HEK293 (cell line): ENCODE results near the gene GLTPD2.

ENCODE experiments used
- CTCF ChIA-PET: fragments of 350-600 bp; formaldehyde crosslinking; extraction: SDS; loops from one replicate; lab custom pipeline; 2021; ENCODE audit warnings: antibody characterized with exemption; lab: Yijun Ruan, JAX
- POLR2A ChIA-PET: fragments of 300-600 bp; formaldehyde crosslinking; extraction: SDS; loops from one replicate; lab custom pipeline; 2020; ENCODE audit warnings: antibody characterized with exemption, inconsistent platforms; lab: Yijun Ruan, JAX
- H3K27ac ChIP-seq: fragments of 200-500 bp; sonication (Bioruptor generic); 2 replicates; pipeline ENCODE4 v1.5.1; 2014; ENCODE audit warnings: low read depth, low read length, control low read depth, inconsistent platforms; ENCODE audit errors: extremely low read depth
- H3K36me3 ChIP-seq, 2 experiments: fragments of 200-500 bp in 1 of 2; sonication (Bioruptor generic) in 1 of 2; 1 replicate in 1 of 2; 2 replicates in 1 of 2; pipeline ENCODE4 v1.5.1; 2014 to 2017; ENCODE audit warnings: inconsistent platforms in 2 of 2, low read length in 2 of 2; ENCODE audit not compliant: control insufficient read depth in 2 of 2, insufficient read depth in 1 of 2
- H3K4me1 ChIP-seq: fragments of 200-500 bp; sonication (Bioruptor generic); 2 replicates; pipeline ENCODE4 v1.5.1; 2014; ENCODE audit warnings: mild to moderate bottlenecking, low read length, inconsistent platforms; ENCODE audit not compliant: control insufficient read depth, insufficient read depth
- H3K4me3 ChIP-seq: 2 replicates; pipeline ENCODE4 v1.5.1; 2011; ENCODE audit warnings: low read depth, mild to moderate bottlenecking, control low read depth, low read length, moderate library complexity
- H3K9me3 ChIP-seq: fragments of 200-500 bp; sonication (Bioruptor generic); 2 replicates; pipeline ENCODE4 v1.5.1; 2014; ENCODE audit warnings: low read depth, low read length, inconsistent platforms; ENCODE audit not compliant: control insufficient read depth, insufficient read depth
- EGR2 ChIP-seq: fragments of 450-650 bp; formaldehyde crosslinking; IDR thresholded peaks from 2 replicates; pipeline ENCODE4 v1.5.1; 2016; ENCODE audit warnings: low read depth, missing biosample characterization, missing genetic modification characterization
- GLIS1 ChIP-seq: fragments of 450-650 bp; formaldehyde crosslinking; IDR thresholded peaks from 2 replicates; pipeline ENCODE4 v1.5.1; 2016; ENCODE audit warnings: missing biosample characterization, missing genetic modification characterization
- HOXA7 ChIP-seq: sonication (generic); formaldehyde crosslinking; IDR thresholded peaks from 2 replicates; pipeline ENCODE4 v1.8.1; 2022; ENCODE audit warnings: missing genetic modification reagents, borderline replicate concordance
- KLF1 ChIP-seq: fragments of 450-650 bp; formaldehyde crosslinking; IDR thresholded peaks from 2 replicates; pipeline ENCODE4 v1.5.1; 2016; ENCODE audit warnings: missing biosample characterization, missing genetic modification characterization
- KLF7 ChIP-seq: fragments of 450-650 bp; formaldehyde crosslinking; IDR thresholded peaks from 2 replicates; pipeline ENCODE4 v1.5.1; 2016; ENCODE audit warnings: missing biosample characterization, missing genetic modification characterization, borderline replicate concordance
- SP7 ChIP-seq: fragments of 450-650 bp; formaldehyde crosslinking; IDR thresholded peaks from 2 replicates; pipeline ENCODE4 v1.5.1; 2016; ENCODE audit warnings: missing biosample characterization, missing genetic modification characterization
- YY2 ChIP-seq: fragments of 450-650 bp; formaldehyde crosslinking; IDR thresholded peaks from 2 replicates; pipeline ENCODE4 v1.5.1; 2016; ENCODE audit warnings: missing biosample characterization, missing genetic modification characterization
- ZBTB17 ChIP-seq: fragments of 450-650 bp; formaldehyde crosslinking; IDR thresholded peaks from 2 replicates; pipeline ENCODE4 v1.5.1; 2016; ENCODE audit warnings: missing biosample characterization, missing genetic modification characterization
- ZBTB44 ChIP-seq: fragments of 450-650 bp; IDR thresholded peaks from 2 replicates; pipeline ENCODE4 v1.5.1; 2018; ENCODE audit warnings: missing biosample characterization, mild to moderate bottlenecking, missing genetic modification characterization
- ZBTB6 ChIP-seq: fragments of 450-650 bp; formaldehyde crosslinking; IDR thresholded peaks from 2 replicates; pipeline ENCODE4 v1.5.1; 2017; ENCODE audit warnings: missing biosample characterization, missing genetic modification characterization
- ZBTB8A ChIP-seq: fragments of 450-650 bp; formaldehyde crosslinking; IDR thresholded peaks from 2 replicates; pipeline ENCODE4 v1.5.1; 2016; ENCODE audit warnings: missing biosample characterization, missing genetic modification characterization
- ZFHX2 ChIP-seq: fragments of 450-650 bp; formaldehyde crosslinking; conservative IDR thresholded peaks from 2 replicates; pipeline ENCODE4 v1.5.1; 2016; ENCODE audit warnings: missing biosample characterization, missing genetic modification characterization
- ZNF112 ChIP-seq: fragments of 450-650 bp; formaldehyde crosslinking; IDR thresholded peaks from 2 replicates; pipeline ENCODE4 v1.5.0; 2017; ENCODE audit warnings: missing biosample characterization, missing genetic modification characterization
- ZNF140 ChIP-seq: fragments of 450-650 bp; formaldehyde crosslinking; IDR thresholded peaks from 2 replicates; pipeline ENCODE4 v1.5.1; 2016; ENCODE audit warnings: missing biosample characterization, missing genetic modification characterization
- ZNF184 ChIP-seq: fragments of 450-650 bp; IDR thresholded peaks from 2 replicates; pipeline ENCODE4 v1.5.1; 2018; ENCODE audit warnings: missing biosample characterization, mild to moderate bottlenecking, missing genetic modification characterization
- ZNF202 ChIP-seq: fragments of 450-650 bp; formaldehyde crosslinking; IDR thresholded peaks from 2 replicates; pipeline ENCODE4 v1.5.1; 2016; ENCODE audit warnings: missing biosample characterization, missing genetic modification characterization, borderline replicate concordance
- ZNF248 ChIP-seq: fragments of 450-650 bp; formaldehyde crosslinking; IDR thresholded peaks from 2 replicates; pipeline ENCODE4 v1.5.1; 2017; ENCODE audit warnings: missing biosample characterization, missing genetic modification characterization
- ZNF292 ChIP-seq: fragments of 450-650 bp; formaldehyde crosslinking; IDR thresholded peaks from 2 replicates; pipeline ENCODE4 v1.5.1; 2016; ENCODE audit warnings: low read depth, missing biosample characterization, missing genetic modification characterization, borderline replicate concordance
- ZNF37A ChIP-seq: fragments of 450-650 bp; IDR thresholded peaks from 2 replicates; pipeline ENCODE4 v1.5.1; 2018; ENCODE audit warnings: missing biosample characterization, missing genetic modification characterization
- ZNF549 ChIP-seq: fragments of 450-650 bp; IDR thresholded peaks from 2 replicates; pipeline ENCODE4 v1.5.1; 2018; ENCODE audit warnings: missing biosample characterization, missing genetic modification characterization, mild to moderate bottlenecking, inconsistent platforms, moderate library complexity
- ZNF560 ChIP-seq: fragments of 450-650 bp; formaldehyde crosslinking; IDR thresholded peaks from 2 replicates; pipeline ENCODE4 v1.5.1; 2017; ENCODE audit warnings: missing biosample characterization, missing genetic modification characterization, borderline replicate concordance
- ZNF585B ChIP-seq: fragments of 450-650 bp; formaldehyde crosslinking; IDR thresholded peaks from 2 replicates; pipeline ENCODE4 v1.5.1; 2016; ENCODE audit warnings: missing biosample characterization, missing genetic modification characterization
- ZNF645 ChIP-seq: fragments of 450-650 bp; formaldehyde crosslinking; IDR thresholded peaks from 2 replicates; pipeline ENCODE4; 2016; ENCODE audit warnings: missing biosample characterization, missing genetic modification characterization
- ZNF677 ChIP-seq: fragments of 450-650 bp; IDR thresholded peaks from 2 replicates; pipeline ENCODE4 v1.5.0; 2018; ENCODE audit warnings: missing biosample characterization, mild to moderate bottlenecking, missing genetic modification characterization, moderate library complexity
- ZNF692 ChIP-seq: fragments of 450-650 bp; formaldehyde crosslinking; IDR thresholded peaks from 2 replicates; pipeline ENCODE4 v1.5.1; 2016; ENCODE audit warnings: missing biosample characterization, missing genetic modification characterization
- ZNF791 ChIP-seq: fragments of 450-650 bp; formaldehyde crosslinking; IDR thresholded peaks from 2 replicates; pipeline ENCODE4 v1.5.1; 2016; ENCODE audit warnings: missing biosample characterization, missing genetic modification characterization

GLTPD2 gene

GRCh38 chr17:4786516-4786915 is 2.2 kb upstream of the GLTPD2 start:
- ChIA-PET CTCF (interaction anchor here (0.7 to 1.9 kb wide), 7 partner anchors 10 to 220 kb away, joined by 3 to 6 read pairs (median 3); no protein-coding TSS in a partner anchor), POLR2A (no interaction called here)
- peaks cover 4% of the 10 kb centered on the region for H3K4me1 ChIP-seq
- H3K27ac ChIP-seq: no peak overlapping the region
- H3K9me3 ChIP-seq: no peaks in the 10 kb centered on the region
- H3K4me3 ChIP-seq: no peak overlapping the region
- TF ChIP-seq ZBTB17 (tag by site-specific recombination): no peak
- no peak for TF ChIP-seq ZNF645 (tag by site-specific recombination)
- no peak for TF ChIP-seq ZNF140 (tag by site-specific recombination)
- TF ChIP-seq ZNF184: no peak
- no peaks in the 10 kb centered on the region for H3K36me3 ChIP-seq

- peaks cover 4% of the 10 kb centered on the region for H3K4me1 ChIP-seq
- ChIA-PET CTCF (interaction anchor here (0.6 to 4.9 kb wide), 13 partner anchors 10 to 222 kb away, joined by 3 to 37 read pairs (median 4); partner anchors contain the start of genes ARRB2 and PLD2), POLR2A (interaction anchor here (3.8 kb wide), 1 partner anchor 10 kb away, joined by 23 read pairs; no protein-coding TSS in a partner anchor)
- no peak overlapping the region for H3K4me3 ChIP-seq
- no peak overlapping the region; the same call in 1 of the 2 replicates for H3K27ac ChIP-seq
- TF ChIP-seq KLF1 (tag by site-specific recombination) (peak; percentile 69), ZNF560 (tag by site-specific recombination) (no peak), SP7 (tag by site-specific recombination) (peak; percentile 99), EGR2 (tag by site-specific recombination) (0 out of 2 replicates have a peak, but pooled peaks have one; percentile 6), ZNF677 (tag by site-specific recombination) (no peak), ZBTB8A (peak; percentile 30; the same call in 1 of the 2 replicates), ZBTB44 (tag by site-specific recombination) (no peak), GLIS1 (tag by site-specific recombination) (peak; percentile 56), KLF7 (tag by site-specific recombination) (peak; percentile 45; the same call in 1 of the 2 replicates)
- H3K36me3 ChIP-seq: no peaks in the 10 kb centered on the region
- H3K9me3 ChIP-seq: no peaks in the 10 kb centered on the region
These were observed 481 bp upstream of the GLTPD2 start for GRCh38 chr17:4788159-4788806.

- H3K27ac ChIP-seq: peak overlapping the region; percentile 96
- peak overlapping the region; percentile 62 for H3K4me3 ChIP-seq
- CTCF ChIA-PET: interaction anchor here (0.6 to 4.9 kb wide), 37 partner anchors 9 to 846 kb away, joined by 3 to 37 read pairs (median 6); partner anchors contain the start of genes ARRB2, MED11, PELP1 and PLD2
- H3K4me1 ChIP-seq: peaks cover 4% of the 10 kb centered on the region
- POLR2A ChIA-PET: interaction anchor here (0.8 to 3.8 kb wide), 20 partner anchors 10 to 234 kb away, joined by 3 to 31 read pairs (median 4); partner anchors contain the start of genes ARRB2, CXCL16, MED11 and MINK1
- H3K36me3 ChIP-seq: no peaks in the 10 kb centered on the region
- H3K9me3 ChIP-seq: no peaks in the 10 kb centered on the region
- no peak for TF ChIP-seq HOXA7 (CRISPR knock-in tag)
- TF ChIP-seq ZNF549: no peak
- TF ChIP-seq ZNF585B: no peak
- no peak for TF ChIP-seq ZNF692 (tag by site-specific recombination)
- peak; percentile 65 for TF ChIP-seq ZBTB17 (tag by site-specific recombination)
- TF ChIP-seq ZNF37A (tag by site-specific recombination): no peak
- TF ChIP-seq ZNF202 (tag by site-specific recombination): no peak
- TF ChIP-seq ZBTB6: peak; percentile 93
- no peak for TF ChIP-seq YY2 (tag by site-specific recombination)
- TF ChIP-seq ZNF292 (tag by site-specific recombination): no peak
- TF ChIP-seq ZNF248: no peak
- TF ChIP-seq ZNF112 (tag by site-specific recombination): no peak
- no peak for TF ChIP-seq ZNF791 (tag by site-specific recombination)
- TF ChIP-seq ZFHX2 (tag by site-specific recombination): peak; percentile 79
These were observed 862 bp downstream of the GLTPD2 start for GRCh38 chr17:4789701-4789950.
